GM20000 (cell line): ENCODE measurements around the gene POLK.
A peak's percentile ranks its signal among the peaks of the same experiment; 100 is the strongest.

ENCODE experiments used
- DNase-seq: peaks from one replicate; pipeline ENCODE4 v3.0.0; 2012; ENCODE audit warnings: low spot score
- TF ChIP-seq, protein P1 (sequence below): IDR thresholded peaks from 2 replicates; pipeline ENCODE4 v1.5.1; 2012; ENCODE audit warnings: mild to moderate bottlenecking, control low read depth; ENCODE audit errors: extremely low read depth, missing control alignments

The POLK gene

DNA sequence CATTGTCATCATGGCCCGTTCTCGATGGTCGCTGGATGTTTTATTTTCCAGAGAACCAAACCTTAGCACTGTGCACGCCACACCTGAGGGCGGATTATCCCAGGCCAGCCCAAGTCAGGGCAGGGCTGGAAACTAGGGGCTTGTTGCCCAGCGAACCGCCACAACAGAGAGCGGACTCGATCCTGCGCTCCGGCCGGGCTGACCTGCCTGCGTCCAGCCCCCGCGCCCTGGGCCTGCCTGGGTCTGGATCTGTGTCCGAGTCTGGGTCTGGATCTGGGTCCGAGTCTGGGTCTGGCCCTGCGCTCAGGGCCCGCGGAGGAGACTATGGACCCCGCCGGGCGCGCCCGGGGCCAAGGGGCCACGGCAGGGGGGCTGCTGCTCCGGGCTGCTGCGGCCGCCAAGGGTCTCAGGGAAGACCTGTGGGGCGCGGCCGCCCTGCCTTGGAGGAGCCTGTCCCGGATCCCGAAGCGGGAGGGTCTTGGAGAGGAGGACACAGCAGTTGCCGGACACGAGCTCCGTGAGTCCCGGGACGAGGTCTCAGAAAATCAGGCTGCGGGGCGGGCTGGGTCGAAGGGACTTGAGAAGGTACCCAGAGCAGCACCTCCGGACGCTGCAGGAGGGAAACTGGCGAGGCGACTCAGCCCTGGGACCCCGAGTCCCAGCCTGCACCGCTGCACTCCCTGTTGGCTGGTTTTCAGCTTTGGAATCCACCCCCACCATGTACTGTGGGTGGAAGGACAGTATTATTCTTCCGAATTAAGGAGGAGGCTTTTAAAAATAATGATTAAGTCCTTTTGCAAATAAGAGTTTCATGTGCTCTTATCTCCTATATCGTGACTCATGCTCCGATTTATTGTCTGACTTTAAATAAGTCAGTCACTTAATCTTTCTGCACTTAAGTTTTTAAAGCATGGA is 99.9 kb downstream of the POLK start, which contains the start of gene ANKDD1B:
ANKDD1B (plus strand) TSS at position 143 of the 915 bp plus-strand sequence; CDS start at position 325, 182 bp downstream.
- peak; percentile 41 for DNase-seq
- TF ChIP-seq, protein P1, sequence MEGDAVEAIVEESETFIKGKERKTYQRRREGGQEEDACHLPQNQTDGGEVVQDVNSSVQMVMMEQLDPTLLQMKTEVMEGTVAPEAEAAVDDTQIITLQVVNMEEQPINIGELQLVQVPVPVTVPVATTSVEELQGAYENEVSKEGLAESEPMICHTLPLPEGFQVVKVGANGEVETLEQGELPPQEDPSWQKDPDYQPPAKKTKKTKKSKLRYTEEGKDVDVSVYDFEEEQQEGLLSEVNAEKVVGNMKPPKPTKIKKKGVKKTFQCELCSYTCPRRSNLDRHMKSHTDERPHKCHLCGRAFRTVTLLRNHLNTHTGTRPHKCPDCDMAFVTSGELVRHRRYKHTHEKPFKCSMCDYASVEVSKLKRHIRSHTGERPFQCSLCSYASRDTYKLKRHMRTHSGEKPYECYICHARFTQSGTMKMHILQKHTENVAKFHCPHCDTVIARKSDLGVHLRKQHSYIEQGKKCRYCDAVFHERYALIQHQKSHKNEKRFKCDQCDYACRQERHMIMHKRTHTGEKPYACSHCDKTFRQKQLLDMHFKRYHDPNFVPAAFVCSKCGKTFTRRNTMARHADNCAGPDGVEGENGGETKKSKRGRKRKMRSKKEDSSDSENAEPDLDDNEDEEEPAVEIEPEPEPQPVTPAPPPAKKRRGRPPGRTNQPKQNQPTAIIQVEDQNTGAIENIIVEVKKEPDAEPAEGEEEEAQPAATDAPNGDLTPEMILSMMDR: no peak

DNA sequence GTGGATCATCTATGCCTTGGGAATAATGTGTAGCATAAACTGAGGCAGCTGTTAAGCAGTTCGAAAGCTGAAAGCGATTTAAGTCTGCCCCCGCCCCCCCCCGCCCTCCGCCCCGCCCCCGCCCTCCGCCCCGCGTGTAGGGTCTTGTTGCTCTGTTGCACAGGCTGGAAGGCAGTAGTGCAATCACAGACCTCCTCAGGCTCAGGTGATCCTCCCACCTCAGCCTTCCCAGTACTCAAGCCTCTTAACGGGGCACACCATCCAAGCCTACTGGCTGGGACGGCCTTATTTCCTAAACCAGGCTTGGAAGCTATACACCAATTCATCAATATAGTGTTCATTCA is 100.5 kb downstream of the POLK start:
- no peak for DNase-seq
- TF ChIP-seq, protein P1: no peak

DNA sequence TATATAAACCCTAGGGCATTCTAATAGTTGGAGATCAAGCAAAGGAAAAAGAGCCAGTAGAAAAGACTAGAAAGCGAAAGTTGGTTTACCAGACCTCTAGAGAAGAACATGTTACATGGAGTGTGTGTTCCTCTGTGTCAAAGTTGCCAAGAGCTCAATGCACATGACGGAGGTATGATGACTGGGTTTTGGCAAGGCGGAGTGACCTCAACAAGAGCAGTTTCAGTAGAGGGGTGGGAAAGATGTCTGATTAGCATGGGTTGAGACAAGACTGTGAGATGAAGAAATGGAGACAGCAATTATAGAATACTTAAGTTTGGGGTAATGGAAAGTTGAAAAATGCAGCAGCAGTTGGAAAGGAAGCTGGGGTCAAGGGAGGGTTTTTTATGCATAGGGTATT is 101.2 kb downstream of the POLK start:
- TF ChIP-seq, protein P1: no peak
- no peak for DNase-seq

DNA sequence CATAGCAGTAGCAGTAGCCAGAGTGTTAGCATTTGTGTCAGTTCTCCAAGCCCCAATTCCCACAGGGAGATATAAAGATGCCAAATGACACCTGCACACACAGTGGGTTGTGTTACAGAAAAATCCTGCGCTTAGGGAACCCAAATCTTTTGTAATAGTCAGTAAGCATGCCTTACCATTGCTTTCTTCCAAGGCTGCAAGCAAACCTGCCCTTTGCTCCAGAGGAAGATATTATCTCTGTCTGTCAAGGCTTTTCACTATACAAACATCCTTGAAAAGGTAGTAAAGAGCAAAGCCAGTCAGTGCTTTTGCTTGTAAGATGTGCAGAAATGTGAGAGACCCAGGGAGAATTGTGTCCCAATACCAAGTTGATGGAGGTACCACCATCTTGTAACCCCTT is 102.5 kb downstream of the POLK start:
- no peak for DNase-seq
- TF ChIP-seq, protein P1: no peak

DNA sequence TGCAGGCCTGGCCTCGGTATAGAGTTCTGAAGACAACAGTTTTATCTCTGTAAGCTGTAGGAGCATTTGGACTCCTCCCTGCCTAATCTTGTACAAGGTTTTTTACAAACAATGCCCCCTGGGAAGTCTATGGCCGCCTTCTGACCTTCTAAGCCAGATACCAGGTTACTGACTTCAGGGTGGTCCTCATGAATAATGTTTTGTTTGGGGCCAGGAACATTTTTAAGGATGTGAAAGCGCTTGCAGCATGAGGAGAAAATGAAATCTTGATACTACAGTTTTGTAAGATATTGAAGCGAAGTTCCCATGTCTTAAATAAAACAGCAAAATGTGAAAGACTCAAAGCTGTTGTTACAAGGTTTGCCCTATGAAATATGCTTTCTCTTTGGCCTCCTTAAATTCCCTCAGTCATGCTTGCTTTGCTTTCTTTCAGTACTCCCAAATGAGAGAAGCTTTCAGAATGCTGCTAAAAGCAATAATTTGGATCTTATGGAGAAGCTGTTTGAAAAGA is 104.7 kb downstream of the POLK start:
- TF ChIP-seq, protein P1: no peak
- DNase-seq: no peak

DNA sequence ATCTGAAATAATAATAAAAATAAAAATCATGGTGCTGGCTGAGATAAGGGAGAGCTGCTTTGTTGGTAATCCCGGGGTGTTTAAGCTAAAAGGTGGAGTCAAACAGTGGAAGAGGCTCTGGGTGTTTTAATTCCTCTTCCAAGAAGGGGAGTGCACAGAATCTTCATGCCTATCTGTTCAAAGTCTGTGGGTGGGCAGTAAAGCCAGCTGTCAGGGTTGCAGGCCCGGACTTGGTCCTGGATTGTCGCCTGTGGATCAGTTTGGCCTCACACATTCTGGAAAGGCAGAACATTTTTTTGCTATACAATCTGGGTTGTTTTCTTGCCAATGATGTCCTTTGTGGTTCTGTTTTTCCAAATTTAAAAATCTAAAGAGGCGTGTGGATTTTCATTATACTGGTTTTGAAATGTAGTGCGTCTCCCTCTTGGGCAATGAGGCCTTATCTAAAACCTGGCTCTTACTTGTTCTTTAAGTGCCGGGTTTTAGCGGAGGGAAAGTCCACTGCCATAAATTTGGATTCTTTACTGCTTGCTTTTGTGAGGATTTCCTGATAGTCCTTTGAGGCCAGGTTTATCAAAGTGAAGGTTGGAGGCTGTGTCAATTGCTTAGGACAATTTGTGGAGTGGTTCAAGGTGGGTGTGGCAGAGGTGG is 105.4 kb downstream of the POLK start:
- DNase-seq: no peak
- TF ChIP-seq, protein P1: no peak
